Activated T-helper 2 cell treated with anti-CD3 and anti-CD28 coated beads, Interferon-gamma antibody, Interleukin-2, Interleukin-4, amounts not matched to agents 10 μg/mL and 5 μg/mL and 100 μg/mL, durations not matched to agents 14 hours and 24 hours and 36 hours (primary cell): ENCODE data around the gene DBNDD1. TPM values are rescaled to one million over a fixed set of nuclear protein-coding genes. Genes with fewer than 3 reads are reported as not detected.
"Not testable (repeated sequence)": the region's sequence is repeated elsewhere in the genome, so short reads cannot be mapped to it uniquely, and the experiment has no call there.

Experiments
- DNase-seq: peaks from one replicate; pipeline ENCODE4 v3.0.0; 2021; ENCODE audit warnings: low spot score
- H3K27ac Mint-ChIP-seq: one replicate; pipeline ENCODE4 v1.8.0; 2021; ENCODE audit warnings: mixed read lengths
- H3K27me3 Mint-ChIP-seq: one replicate; pipeline ENCODE4 v1.8.0; 2021; ENCODE audit warnings: low read depth, mixed read lengths
- H3K36me3 Mint-ChIP-seq: one replicate; pipeline ENCODE4 v1.8.0; 2021; ENCODE audit warnings: low read depth, mixed read lengths
- H3K4me1 Mint-ChIP-seq: one replicate; pipeline ENCODE4 v1.8.0; 2021; ENCODE audit warnings: low read depth, mixed read lengths
- H3K4me3 Mint-ChIP-seq: one replicate; pipeline ENCODE4 v1.8.0; 2021; ENCODE audit warnings: low read depth, mild to moderate bottlenecking, moderate library complexity, mixed read lengths
- H3K9me3 Mint-ChIP-seq: one replicate; pipeline ENCODE4 v1.8.0; 2021; ENCODE audit warnings: mixed read lengths
- intact Hi-C: fragments of 100-400 bp; cut with micrococcal nuclease; formaldehyde crosslinking; loops from one replicate; pipeline ENCODE4 v1.15.1; 2023
- total RNA-seq: library from RNA; stranded (reverse); gene quantifications from 2 replicates; pipeline ENCODE4 v1.2.3, GENCODE V29; 2022

The DBNDD1 gene
- total RNA-seq, 1 donor from 2014 or later, result 0.43 TPM

GRCh38 chr16:90004577-90004976 is 14.7 kb downstream of the DBNDD1 start:
- H3K27ac Mint-ChIP-seq, result no peak overlapping the region
- H3K4me3 Mint-ChIP-seq, result no peak overlapping the region
- H3K27me3 Mint-ChIP-seq, result no peaks in the 10 kb centered on the region
- H3K9me3 Mint-ChIP-seq, result no peaks in the 10 kb centered on the region
- DNase-seq, result no peak
- peaks cover 10% of the 10 kb centered on the region for H3K4me1 Mint-ChIP-seq
- intact Hi-C loops, result no loop called here
- no peaks in the 10 kb centered on the region for H3K36me3 Mint-ChIP-seq

- H3K27ac Mint-ChIP-seq, result no peak overlapping the region
- no peak for DNase-seq
These were observed 16.5 kb downstream of the DBNDD1 start for GRCh38 chr16:90002759-90003158.

GRCh38 chr16:90001761-90002503 is 17.3 kb downstream of the DBNDD1 start:
- no peaks in the 10 kb centered on the region for H3K4me1 Mint-ChIP-seq
- H3K27ac Mint-ChIP-seq, result no peak overlapping the region
- H3K36me3 Mint-ChIP-seq, result peaks cover 10% of the 10 kb centered on the region
- intact Hi-C loops, result no loop called here
- H3K9me3 Mint-ChIP-seq, result no peaks in the 10 kb centered on the region
- no peak overlapping the region for H3K4me3 Mint-ChIP-seq
- no peaks in the 10 kb centered on the region for H3K27me3 Mint-ChIP-seq
- DNase-seq, result no peak

More at GRCh38 chr16:90002759-90003158, 16.5 kb downstream of the DBNDD1 start:
- intact Hi-C loops, result no loop called here
- H3K27me3 Mint-ChIP-seq, result no peaks in the 10 kb centered on the region
- H3K9me3 Mint-ChIP-seq, result no peaks in the 10 kb centered on the region
- H3K4me3 Mint-ChIP-seq, result no peak overlapping the region
- H3K36me3 Mint-ChIP-seq, result peaks cover 6% of the 10 kb centered on the region
- no peaks in the 10 kb centered on the region for H3K4me1 Mint-ChIP-seq

- intact Hi-C loops, result no loop called here
- Mint-ChIP-seq H3K36me3 (peaks cover 19% of the 10 kb centered on the region), H3K27me3 (no peaks in the 10 kb centered on the region), H3K27ac (no peak overlapping the region), H3K4me1 (peaks cover 4% of the 10 kb centered on the region), H3K4me3 (no peak overlapping the region), H3K9me3 (peaks cover 8% of the 10 kb centered on the region)
- DNase-seq, result no peak
These were observed 18.4 kb downstream of the DBNDD1 start for GRCh38 chr16:90000733-90001427.

- intact Hi-C loops, result no loop called here
- peaks cover 28% of the 10 kb centered on the region for H3K36me3 Mint-ChIP-seq
- H3K27me3 Mint-ChIP-seq, result no peaks in the 10 kb centered on the region
- H3K27ac Mint-ChIP-seq, result no peak overlapping the region
- H3K9me3 Mint-ChIP-seq, result peaks cover 16% of the 10 kb centered on the region
- peaks cover 7% of the 10 kb centered on the region for H3K4me1 Mint-ChIP-seq
- DNase-seq, result no peak
- H3K4me3 Mint-ChIP-seq, result no peak overlapping the region
These were observed 19.3 kb downstream of the DBNDD1 start for GRCh38 chr16:89999831-90000574.

GRCh38 chr16:89996178-89996489 is 23.1 kb downstream of the DBNDD1 start:
- intact Hi-C loops, result no loop called here
- Mint-ChIP-seq H3K4me3 (no peak overlapping the region), H3K27ac (peak overlapping the region; percentile 80), H3K27me3 (no peaks in the 10 kb centered on the region), H3K9me3 (peaks cover 26% of the 10 kb centered on the region), H3K4me1 (peaks cover 7% of the 10 kb centered on the region), H3K36me3 (peaks cover 66% of the 10 kb centered on the region)
- DNase-seq, result no peak

GRCh38 chr16:89995475-89996177 is 23.6 kb downstream of the DBNDD1 start:
- intact Hi-C loops, H3K4me1 Mint-ChIP-seq, H3K27me3 Mint-ChIP-seq, H3K4me3 Mint-ChIP-seq: not testable (repeated sequence)
- DNase-seq, result peak; percentile 51
- peaks cover 72% of the 10 kb centered on the region for H3K36me3 Mint-ChIP-seq
- peak overlapping the region; percentile 80 for H3K27ac Mint-ChIP-seq
- H3K9me3 Mint-ChIP-seq, result peaks cover 26% of the 10 kb centered on the region

GRCh38 chr16:89994721-89995474 is 24.4 kb downstream of the DBNDD1 start:
- DNase-seq, result peak; percentile 49
- H3K27me3 Mint-ChIP-seq, H3K4me1 Mint-ChIP-seq, intact Hi-C loops, H3K4me3 Mint-ChIP-seq: not testable (repeated sequence)
- peaks cover 26% of the 10 kb centered on the region for H3K9me3 Mint-ChIP-seq
- peaks cover 77% of the 10 kb centered on the region for H3K36me3 Mint-ChIP-seq
- peak overlapping the region; percentile 80 for H3K27ac Mint-ChIP-seq

GRCh38 chr16:89994389-89994720 is 24.9 kb downstream of the DBNDD1 start:
- intact Hi-C loops, result no loop called here
- Mint-ChIP-seq H3K36me3 (peaks cover 77% of the 10 kb centered on the region), H3K27me3 (no peaks in the 10 kb centered on the region), H3K4me3 (no peak overlapping the region), H3K4me1 (peaks cover 7% of the 10 kb centered on the region), H3K9me3 (peaks cover 26% of the 10 kb centered on the region), H3K27ac (peak overlapping the region; percentile 80)
- DNase-seq, result no peak

- Mint-ChIP-seq H3K27ac (no peak overlapping the region), H3K9me3 (peaks cover 26% of the 10 kb centered on the region), H3K4me1 (peaks cover 7% of the 10 kb centered on the region), H3K4me3 (no peak overlapping the region), H3K36me3 (peaks cover 81% of the 10 kb centered on the region), H3K27me3 (no peaks in the 10 kb centered on the region)
- intact Hi-C loops, result no loop called here
- no peak for DNase-seq
These were observed 25.3 kb downstream of the DBNDD1 start for GRCh38 chr16:89993971-89994370.

- H3K9me3 Mint-ChIP-seq, result peaks cover 26% of the 10 kb centered on the region
- intact Hi-C loops, result no loop called here
These were observed 25.9 kb downstream of the DBNDD1 start for GRCh38 chr16:89993377-89993776.

GRCh38 chr16:89990799-89991198 is 28.5 kb downstream of the DBNDD1 start:
- H3K9me3 Mint-ChIP-seq, result peaks cover 17% of the 10 kb centered on the region
- H3K4me1 Mint-ChIP-seq, result peaks cover 2% of the 10 kb centered on the region
- intact Hi-C loops, result no loop called here
- H3K36me3 Mint-ChIP-seq, result peaks cover 79% of the 10 kb centered on the region
- H3K27me3 Mint-ChIP-seq, result no peaks in the 10 kb centered on the region
- H3K4me3 Mint-ChIP-seq, result no peak overlapping the region
- H3K27ac Mint-ChIP-seq, result no peak overlapping the region
- DNase-seq, result no peak

More at GRCh38 chr16:89993377-89993776, 25.9 kb downstream of the DBNDD1 start:
- Mint-ChIP-seq H3K27ac (no peak overlapping the region), H3K27me3 (no peaks in the 10 kb centered on the region), H3K4me1 (peaks cover 7% of the 10 kb centered on the region), H3K36me3 (peaks cover 81% of the 10 kb centered on the region), H3K4me3 (no peak overlapping the region)
- DNase-seq, result no peak
